GM18511 (cell line): ENCODE measurements around the gene SIGLEC14.
"Not testable (repeated sequence)": the region's sequence is repeated elsewhere in the genome, so short reads cannot be mapped to it uniquely, and the experiment has no call there.

Source experiments
- ATAC-seq: cut with Tn5 transposase; IDR thresholded peaks from one replicate; pipeline ENCODE4 v1.9.1; 2021; ENCODE audit warnings: mild to moderate bottlenecking, moderate library complexity; ENCODE audit not compliant: unreplicated experiment

SIGLEC14 gene

GRCh38 chr19:51646730-51647129 is at the start of gene SIGLEC14:
Gene SIGLEC14 (minus strand): TSS chr19:51646825. CDS start chr19:51646759, 66 bp downstream.
- ATAC-seq = not testable (repeated sequence)

- no peak for ATAC-seq
Observed at GRCh38 chr19:51695702-51696315, 49.2 kb upstream of the SIGLEC14 start.

- ATAC-seq = no peak
Observed at GRCh38 chr19:51695088-51695487, 48.5 kb upstream of the SIGLEC14 start.

- no peak for ATAC-seq
Observed at GRCh38 chr19:51694318-51695085, 47.9 kb upstream of the SIGLEC14 start.

GRCh38 chr19:51693819-51694218 is 47.2 kb upstream of the SIGLEC14 start:
- no peak for ATAC-seq

- no peak for ATAC-seq
Observed at GRCh38 chr19:51693260-51693659, 46.6 kb upstream of the SIGLEC14 start, which contains the start of gene SPACA6. Gene SPACA6 (plus strand): TSS chr19:51693330. CDS start chr19:51693527, 197 bp downstream.

GRCh38 chr19:51692468-51692867 is 45.8 kb upstream of the SIGLEC14 start:
- ATAC-seq = no peak

- ATAC-seq = no peak
Observed at GRCh38 chr19:51691584-51692428, 45.2 kb upstream of the SIGLEC14 start.

GRCh38 chr19:51691074-51691583 is 44.5 kb upstream of the SIGLEC14 start:
- ATAC-seq = no peak

GRCh38 chr19:51690454-51691073 is 43.9 kb upstream of the SIGLEC14 start:
- ATAC-seq = no peak

GRCh38 chr19:51689751-51690453 is 43.3 kb upstream of the SIGLEC14 start:
- ATAC-seq = no peak

GRCh38 chr19:51688671-51689571 is 42.3 kb upstream of the SIGLEC14 start:
- no peak for ATAC-seq

GRCh38 chr19:51687791-51688670 is 41.4 kb upstream of the SIGLEC14 start:
- no peak for ATAC-seq

GRCh38 chr19:51686171-51686570 is 39.5 kb upstream of the SIGLEC14 start:
- no peak for ATAC-seq

- no peak for ATAC-seq
Observed at GRCh38 chr19:51681286-51681941, 34.8 kb upstream of the SIGLEC14 start.

GRCh38 chr19:51680474-51680873 is 33.8 kb upstream of the SIGLEC14 start:
- no peak for ATAC-seq

GRCh38 chr19:51676566-51677083 is 30.0 kb upstream of the SIGLEC14 start:
- ATAC-seq = no peak
